Epithelial cell of alveolus of lung (primary cell): ENCODE measurements around the gene TARM1. TPM values are rescaled to one million over a fixed set of nuclear protein-coding genes. Genes with fewer than 3 reads are reported as not detected.

Experiments used
- total RNA-seq: library from RNA; depleted of rRNA; stranded (reverse); fragments of >200 nt; gene quantifications from 2 replicates; pipeline ENCODE4 v1.2.1, GENCODE V29; 2015

TARM1 gene
- total RNA-seq: not detected in 2 replicates

GRCh38 chr19:54081032-54081431, at the start of gene TARM1:
TARM1 (minus strand) TSS chr19:54081365; CDS start chr19:54081340, 25 bp downstream.

GRCh38 chr19:54115109-54116063, 34.2 kb upstream of the TARM1 start, which contains the start of the genes PRPF31 and TFPT:
PRPF31 (plus strand) TSS chr19:54115754; CDS start chr19:54118279, 2,525 bp downstream.
TFPT (minus strand) TSS chr19:54115657; CDS start chr19:54115269, 388 bp downstream.

GRCh38 chr19:54102421-54103169, 21.4 kb upstream of the TARM1 start, which contains the start of gene NDUFA3:
NDUFA3 (plus strand) TSS chr19:54102855; CDS start chr19:54102879, 24 bp downstream.

GRCh38 chr19:54100561-54100960, 19.4 kb upstream of the TARM1 start, which contains the start of gene OSCAR:
OSCAR (minus strand) TSS chr19:54100803; CDS start chr19:54100792, 11 bp downstream.

GRCh38 chr19:54063350-54064116, 17.6 kb downstream of the TARM1 start, which contains the start of gene VSTM1:
VSTM1 (minus strand) TSS chr19:54063897; CDS start chr19:54063777, 120 bp downstream.

Other genes starting within 250 kb of the TARM1 start
- gene MYADM, start 213.5 kb downstream of the TARM1 start, total RNA-seq: 46.7 and 102 TPM in 2 replicates
- under 0.01 TPM in 1 of 2 replicates, not detected in the other for gene PRKCG, start 199.2 kb downstream of the TARM1 start, total RNA-seq
- 4.7 and 8.8 TPM in 2 replicates for gene CACNG7, start 172.1 kb downstream of the TARM1 start, total RNA-seq
- 0.52 and 0.56 TPM in 2 replicates for gene CACNG8, start 118.4 kb downstream of the TARM1 start, total RNA-seq
- 3.6 and 6.7 TPM in 2 replicates for gene CACNG6, start 89.7 kb downstream of the TARM1 start, total RNA-seq
- gene VSTM1, start 17.5 kb downstream of the TARM1 start, total RNA-seq: not detected in 2 replicates
- gene OSCAR, start 19.4 kb upstream of the TARM1 start, total RNA-seq: 1.0 TPM in 1 of 2 replicates, not detected in the other
- gene NDUFA3, start 21.5 kb upstream of the TARM1 start, total RNA-seq: 47.6 and 138 TPM in 2 replicates
- 21.6 and 33.9 TPM in 2 replicates for gene TFPT, start 34.3 kb upstream of the TARM1 start, total RNA-seq
- gene PRPF31, start 34.4 kb upstream of the TARM1 start, total RNA-seq: 72.5 and 75.6 TPM in 2 replicates
- gene CNOT3, start 56.4 kb upstream of the TARM1 start, total RNA-seq: 15.9 and 29.4 TPM in 2 replicates
- 7.8 and 8.5 TPM in 2 replicates for gene LENG1, start 78.4 kb upstream of the TARM1 start, total RNA-seq
- gene TMC4, start 91.8 kb upstream of the TARM1 start, total RNA-seq: 3.9 TPM in 1 of 2 replicates, not detected in the other
- 139 and 146 TPM in 2 replicates for gene MBOAT7, start 108.2 kb upstream of the TARM1 start, total RNA-seq
- gene TSEN34, start 109.9 kb upstream of the TARM1 start, total RNA-seq: 112 and 138 TPM in 2 replicates
- gene RPS9, start 119.5 kb upstream of the TARM1 start, total RNA-seq: 2,860 and 3,258 TPM in 2 replicates
- not detected in 2 replicates for gene LILRB3, start 141.6 kb upstream of the TARM1 start, total RNA-seq
- not detected in 2 replicates for gene LILRA6, start 161.4 kb upstream of the TARM1 start, total RNA-seq
- gene LILRB5, start 175.9 kb upstream of the TARM1 start, total RNA-seq: not detected in 2 replicates
- gene LILRB2, start 199.7 kb upstream of the TARM1 start, total RNA-seq: not detected in 2 replicates
- gene LILRA5, start 231.8 kb upstream of the TARM1 start, total RNA-seq: not detected in 2 replicates